Mucosa of stomach (tissue), 1 donor: ENCODE measurements around the gene XPO5.
A peak's percentile ranks its signal among the peaks of the same experiment; 100 is the strongest.
"Not testable (repeated sequence)": the region's sequence is repeated elsewhere in the genome, so short reads cannot be mapped to it uniquely, and the experiment has no call there.

Source experiments
- H3K27me3 ChIP-seq: one replicate; pipeline ENCODE4 v1.7.0; 2013; ENCODE audit warnings: mild to moderate bottlenecking, low read length; ENCODE audit not compliant: control insufficient read depth, insufficient read depth
- H3K36me3 ChIP-seq: one replicate; pipeline ENCODE4 v1.7.0; 2013; ENCODE audit warnings: low read length; ENCODE audit not compliant: control insufficient read depth, insufficient read depth
- H3K4me1 ChIP-seq: one replicate; pipeline ENCODE4 v1.7.0; 2013; ENCODE audit warnings: mild to moderate bottlenecking, low read length; ENCODE audit not compliant: control insufficient read depth, insufficient read depth
- H3K4me3 ChIP-seq: one replicate; pipeline ENCODE4 v1.7.0; 2013; ENCODE audit warnings: low read length
- H3K9ac ChIP-seq: one replicate; pipeline ENCODE4 v1.7.0; 2013; ENCODE audit warnings: mild to moderate bottlenecking, low read length, moderate library complexity
- H3K9me3 ChIP-seq: one replicate; pipeline ENCODE4 v1.7.0; 2013; ENCODE audit warnings: mild to moderate bottlenecking, low read length, moderate library complexity; ENCODE audit not compliant: control insufficient read depth
- donor health status: Pancreatic carcinoma.

The XPO5 gene

GRCh38 chr6:43499028-43499815, 76.6 kb downstream of the XPO5 start:
- H3K27me3 ChIP-seq = no peaks in the 10 kb centered on the region
- peaks cover 42% of the 10 kb centered on the region for H3K36me3 ChIP-seq
- no peaks in the 10 kb centered on the region for H3K9me3 ChIP-seq
- H3K9ac ChIP-seq = no peak overlapping the region
- H3K4me3 ChIP-seq = no peak overlapping the region
- H3K4me1 ChIP-seq = peaks cover 23% of the 10 kb centered on the region

- peaks cover 42% of the 10 kb centered on the region for H3K36me3 ChIP-seq
- peaks cover 32% of the 10 kb centered on the region for H3K4me1 ChIP-seq
- not testable (repeated sequence) for H3K27me3 ChIP-seq, H3K9ac ChIP-seq, H3K4me3 ChIP-seq, H3K9me3 ChIP-seq
Observed at GRCh38 chr6:43498291-43498690, 77.5 kb downstream of the XPO5 start.

DNA sequence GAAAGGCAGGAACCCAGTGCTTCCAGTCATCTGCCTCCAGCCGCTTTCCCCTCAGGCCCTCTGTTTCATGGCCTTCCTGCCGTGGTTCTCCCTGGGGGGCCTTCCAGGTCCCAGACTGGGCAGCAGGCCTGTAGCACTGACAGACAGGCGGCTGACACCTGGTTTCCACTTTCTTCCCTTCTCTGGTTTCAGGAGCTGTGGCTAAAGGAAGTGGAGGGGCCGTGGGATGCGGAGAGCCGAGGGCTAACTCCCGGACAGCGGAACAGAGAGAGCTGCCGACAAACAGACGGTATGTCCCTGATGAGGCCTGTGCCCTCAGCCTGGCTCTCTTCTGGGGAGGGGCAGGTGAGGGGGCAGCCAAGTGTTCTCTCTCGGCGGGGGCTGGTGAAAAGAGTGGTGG, 78.1 kb downstream of the XPO5 start:
- H3K27me3 ChIP-seq = no peaks in the 10 kb centered on the region
- no peak overlapping the region for H3K4me3 ChIP-seq
- peaks cover 40% of the 10 kb centered on the region for H3K36me3 ChIP-seq
- no peak overlapping the region for H3K9ac ChIP-seq
- H3K9me3 ChIP-seq = no peaks in the 10 kb centered on the region
- H3K4me1 ChIP-seq = peaks cover 38% of the 10 kb centered on the region

GRCh38 chr6:43497129-43497396, 78.8 kb downstream of the XPO5 start:
- Histone ChIP-seq H3K4me1 (peaks cover 45% of the 10 kb centered on the region), H3K36me3 (peaks cover 34% of the 10 kb centered on the region), H3K9me3 (no peaks in the 10 kb centered on the region)

GRCh38 chr6:43496370-43497128, 79.3 kb downstream of the XPO5 start:
- Histone ChIP-seq H3K9ac (peak overlapping the region; percentile 22), H3K4me3 (no peak overlapping the region), H3K9me3 (no peaks in the 10 kb centered on the region), H3K36me3 (peaks cover 33% of the 10 kb centered on the region), H3K27me3 (no peaks in the 10 kb centered on the region), H3K4me1 (peaks cover 48% of the 10 kb centered on the region)

More at GRCh38 chr6:43497129-43497396, 78.8 kb downstream of the XPO5 start:
- Histone ChIP-seq H3K9ac (no peak overlapping the region), H3K27me3 (no peaks in the 10 kb centered on the region), H3K4me3 (no peak overlapping the region)

- Histone ChIP-seq H3K9me3 (no peaks in the 10 kb centered on the region), H3K36me3 (peaks cover 24% of the 10 kb centered on the region), H3K4me3 (no peak overlapping the region), H3K4me1 (peaks cover 48% of the 10 kb centered on the region), H3K9ac (no peak overlapping the region), H3K27me3 (no peaks in the 10 kb centered on the region)
Observed at GRCh38 chr6:43495409-43495941, 80.4 kb downstream of the XPO5 start.

GRCh38 chr6:43494766-43495165, 81.1 kb downstream of the XPO5 start:
- H3K36me3 ChIP-seq = peaks cover 17% of the 10 kb centered on the region
- H3K4me1 ChIP-seq = peaks cover 48% of the 10 kb centered on the region
- H3K4me3 ChIP-seq = no peak overlapping the region
- H3K9ac ChIP-seq = no peak overlapping the region
- H3K27me3 ChIP-seq = no peaks in the 10 kb centered on the region
- H3K9me3 ChIP-seq = no peaks in the 10 kb centered on the region

GRCh38 chr6:43494321-43494720, 81.5 kb downstream of the XPO5 start:
- Histone ChIP-seq H3K4me1 (peaks cover 48% of the 10 kb centered on the region), H3K36me3 (peaks cover 12% of the 10 kb centered on the region), H3K27me3 (no peaks in the 10 kb centered on the region), H3K9ac (no peak overlapping the region), H3K4me3 (no peak overlapping the region), H3K9me3 (no peaks in the 10 kb centered on the region)

DNA sequence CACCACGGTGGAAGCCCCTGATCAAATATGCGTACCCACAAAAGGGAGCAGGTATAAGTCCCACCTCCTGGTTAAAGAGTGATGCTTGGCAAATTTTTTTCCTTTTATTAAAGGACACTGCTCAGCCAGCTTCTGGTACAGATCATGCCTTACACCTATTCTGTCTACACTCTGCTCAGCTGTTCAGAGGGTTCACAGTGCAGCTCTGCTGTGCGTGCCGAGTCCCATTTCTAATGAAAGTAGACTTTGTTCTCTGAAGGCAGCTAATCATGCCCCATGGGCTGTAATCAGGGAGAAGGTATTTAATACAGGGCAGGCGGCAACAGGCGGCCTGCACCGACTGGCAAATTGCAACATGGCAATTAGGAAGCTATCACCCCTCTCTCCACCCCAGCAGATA, 82.0 kb downstream of the XPO5 start:
- no peak overlapping the region for H3K9ac ChIP-seq
- no peaks in the 10 kb centered on the region for H3K27me3 ChIP-seq
- H3K9me3 ChIP-seq = no peaks in the 10 kb centered on the region
- no peak overlapping the region for H3K4me3 ChIP-seq
- peaks cover 48% of the 10 kb centered on the region for H3K4me1 ChIP-seq
- H3K36me3 ChIP-seq = peaks cover 9% of the 10 kb centered on the region

GRCh38 chr6:43493230-43493629, 82.6 kb downstream of the XPO5 start:
- Histone ChIP-seq H3K4me3 (no peak overlapping the region), H3K27me3 (no peaks in the 10 kb centered on the region), H3K9ac (no peak overlapping the region), H3K4me1 (peaks cover 48% of the 10 kb centered on the region), H3K9me3 (no peaks in the 10 kb centered on the region), H3K36me3 (peaks cover 9% of the 10 kb centered on the region)

- Histone ChIP-seq H3K27me3 (no peaks in the 10 kb centered on the region), H3K4me3 (no peak overlapping the region), H3K4me1 (peaks cover 48% of the 10 kb centered on the region), H3K9ac (no peak overlapping the region), H3K36me3 (peaks cover 4% of the 10 kb centered on the region), H3K9me3 (no peaks in the 10 kb centered on the region)
Observed at GRCh38 chr6:43492673-43493072, 83.2 kb downstream of the XPO5 start.
